Memory B cell (primary cell): Measurements from ENCODE around the gene DNAH2.

Experiments used
- ATAC-seq: fragments of 150-1000 bp; cut with Tn5 transposase; 2 replicates; pipeline ENCODE4 v1.10.0; 2021; ENCODE audit warnings: low read depth, mild to moderate bottlenecking, moderate library complexity
- DNase-seq, 2 donors: peaks; one replicate each; pipeline ENCODE4 v3.0.0; 2022; ENCODE audit warnings: low spot score in 2 of 2
- H3K27ac Mint-ChIP-seq: one replicate; pipeline ENCODE4 v1.8.0; 2022; ENCODE audit warnings: mild to moderate bottlenecking, moderate library complexity, mixed read lengths
- H3K27me3 Mint-ChIP-seq: one replicate; pipeline ENCODE4 v1.8.0; 2022; ENCODE audit warnings: mixed read lengths
- H3K36me3 Mint-ChIP-seq: one replicate; pipeline ENCODE4 v1.8.0; 2022; ENCODE audit warnings: mild to moderate bottlenecking, mixed read lengths
- H3K4me1 Mint-ChIP-seq: one replicate; pipeline ENCODE4 v1.8.0; 2022; ENCODE audit warnings: mixed read lengths
- H3K4me3 Mint-ChIP-seq: one replicate; pipeline ENCODE4 v1.8.0; 2022; ENCODE audit warnings: mild to moderate bottlenecking, moderate library complexity, mixed read lengths
- H3K9me3 Mint-ChIP-seq: one replicate; pipeline ENCODE4 v1.8.0; 2022; ENCODE audit warnings: mixed read lengths

Gene DNAH2

GRCh38 chr17:7823581-7824001 lies 106.0 kb downstream of the DNAH2 start:
- DNase-seq (no peak), ATAC-seq (no peak)
- H3K36me3 Mint-ChIP-seq: no peaks in the 10 kb centered on the region
- H3K4me3 Mint-ChIP-seq: no peak overlapping the region
- H3K27me3 Mint-ChIP-seq: peaks cover 4% of the 10 kb centered on the region
- H3K9me3 Mint-ChIP-seq: no peaks in the 10 kb centered on the region
- no peaks in the 10 kb centered on the region for H3K4me1 Mint-ChIP-seq
- H3K27ac Mint-ChIP-seq: no peak overlapping the region

- no peak for ATAC-seq
- Mint-ChIP-seq H3K27ac (no peak overlapping the region), H3K27me3 (peaks cover 6% of the 10 kb centered on the region), H3K36me3 (no peaks in the 10 kb centered on the region), H3K4me3 (no peak overlapping the region), H3K9me3 (no peaks in the 10 kb centered on the region), H3K4me1 (no peaks in the 10 kb centered on the region)
- DNase-seq: no peak
Observed at GRCh38 chr17:7824021-7824924, 106.7 kb downstream of the DNAH2 start.

GRCh38 chr17:7825206-7825990 lies 107.9 kb downstream of the DNAH2 start:
- Mint-ChIP-seq H3K27ac (no peak overlapping the region), H3K4me1 (no peaks in the 10 kb centered on the region), H3K4me3 (no peak overlapping the region), H3K9me3 (no peaks in the 10 kb centered on the region), H3K27me3 (peaks cover 7% of the 10 kb centered on the region), H3K36me3 (no peaks in the 10 kb centered on the region)
- no peak for ATAC-seq
- no peak for DNase-seq

- no peaks in the 10 kb centered on the region for H3K36me3 Mint-ChIP-seq
- no peak for DNase-seq
- H3K4me1 Mint-ChIP-seq: peaks cover 9% of the 10 kb centered on the region
- H3K27ac Mint-ChIP-seq: no peak overlapping the region
- H3K4me3 Mint-ChIP-seq: no peak overlapping the region
- no peaks in the 10 kb centered on the region for H3K9me3 Mint-ChIP-seq
- no peak for ATAC-seq
- peaks cover 15% of the 10 kb centered on the region for H3K27me3 Mint-ChIP-seq
Observed at GRCh38 chr17:7830616-7831015, 113.1 kb downstream of the DNAH2 start.

GRCh38 chr17:7831233-7831632 lies 113.7 kb downstream of the DNAH2 start:
- Mint-ChIP-seq H3K27me3 (peaks cover 15% of the 10 kb centered on the region), H3K4me3 (no peak overlapping the region), H3K27ac (no peak overlapping the region), H3K4me1 (peaks cover 12% of the 10 kb centered on the region), H3K9me3 (no peaks in the 10 kb centered on the region), H3K36me3 (no peaks in the 10 kb centered on the region)
- ATAC-seq: no peak
- no peak for DNase-seq

- H3K4me1 Mint-ChIP-seq: peaks cover 23% of the 10 kb centered on the region
- no peaks in the 10 kb centered on the region for H3K36me3 Mint-ChIP-seq
- H3K27ac Mint-ChIP-seq: no peak overlapping the region
- DNase-seq (no peak), ATAC-seq (no peak)
- peaks cover 15% of the 10 kb centered on the region for H3K27me3 Mint-ChIP-seq
- H3K9me3 Mint-ChIP-seq: no peaks in the 10 kb centered on the region
- no peak overlapping the region for H3K4me3 Mint-ChIP-seq
Observed at GRCh38 chr17:7832431-7832830, 114.9 kb downstream of the DNAH2 start.

GRCh38 chr17:7833011-7833794 lies 115.7 kb downstream of the DNAH2 start:
- H3K36me3 Mint-ChIP-seq: no peaks in the 10 kb centered on the region
- no peaks in the 10 kb centered on the region for H3K9me3 Mint-ChIP-seq
- ATAC-seq: no peak
- H3K4me1 Mint-ChIP-seq: peaks cover 26% of the 10 kb centered on the region
- peak overlapping the region; percentile 92 for H3K4me3 Mint-ChIP-seq
- H3K27ac Mint-ChIP-seq: peak overlapping the region; percentile 98
- DNase-seq: no peak
- H3K27me3 Mint-ChIP-seq: peaks cover 15% of the 10 kb centered on the region

GRCh38 chr17:7833795-7834541 lies 116.4 kb downstream of the DNAH2 start, which contains the start of gene KDM6B:
Gene KDM6B, plus strand, starts transcription at chr17:7834217. Its CDS starts 11,338 bp downstream, at chr17:7845555.
- Mint-ChIP-seq H3K27me3 (peaks cover 15% of the 10 kb centered on the region), H3K4me1 (peaks cover 33% of the 10 kb centered on the region), H3K36me3 (no peaks in the 10 kb centered on the region), H3K4me3 (peak within 1 kb of the TSS; percentile 92), H3K9me3 (no peaks in the 10 kb centered on the region), H3K27ac (peak within 1 kb of the TSS; percentile 98)
- DNase-seq (peak; percentile 89 to 91), ATAC-seq (peak; percentile 55)

GRCh38 chr17:7834542-7834956 lies 117.0 kb downstream of the DNAH2 start:
- Mint-ChIP-seq H3K4me1 (peaks cover 37% of the 10 kb centered on the region), H3K27ac (peak overlapping the region; percentile 98), H3K27me3 (peaks cover 11% of the 10 kb centered on the region), H3K36me3 (no peaks in the 10 kb centered on the region), H3K4me3 (peak overlapping the region; percentile 92), H3K9me3 (no peaks in the 10 kb centered on the region)
- ATAC-seq (peak; percentile 15), DNase-seq (peak in 1 of 2 donors; percentile 65)

- DNase-seq (peak; percentile 87 to 88), ATAC-seq (peak; percentile 54)
- Mint-ChIP-seq H3K27ac (peak overlapping the region; percentile 98), H3K4me1 (peaks cover 42% of the 10 kb centered on the region), H3K9me3 (no peaks in the 10 kb centered on the region), H3K36me3 (peaks cover 2% of the 10 kb centered on the region), H3K4me3 (peak overlapping the region; percentile 92), H3K27me3 (peaks cover 11% of the 10 kb centered on the region)
Observed at GRCh38 chr17:7834957-7835813, 117.6 kb downstream of the DNAH2 start.

GRCh38 chr17:7835814-7836595 lies 118.5 kb downstream of the DNAH2 start:
- peak; percentile 4 for ATAC-seq
- Mint-ChIP-seq H3K4me3 (peak overlapping the region; percentile 92), H3K36me3 (peaks cover 5% of the 10 kb centered on the region), H3K4me1 (peaks cover 47% of the 10 kb centered on the region), H3K27ac (peak overlapping the region; percentile 98), H3K9me3 (no peaks in the 10 kb centered on the region), H3K27me3 (peaks cover 10% of the 10 kb centered on the region)
- DNase-seq: peak in 1 of 2 donors; percentile 84
